ENCODE measurements around the gene PSMD1. TPM values are rescaled to one million over a fixed set of nuclear protein-coding genes. Genes with fewer than 3 reads are reported as not detected.
"Not testable (repeated sequence)": the region's sequence is repeated elsewhere in the genome, so short reads cannot be mapped to it uniquely, and the experiment has no call there.

Gene PSMD1
- total RNA-seq, 4 donors from 2014 or later: 45.5 to 60.2 (median 56.8) TPM

- no peaks in the 10 kb centered on the region for H3K27me3 ChIP-seq
- H3K36me3 ChIP-seq: peaks cover 64% of the 10 kb centered on the region
- H3K9me3 ChIP-seq: peaks cover 8% of the 10 kb centered on the region
- TF ChIP-seq EP300 (IDR thresholded peaks at IDR 0.05) (no peak), POLR2A (IDR thresholded peaks at IDR 0.05) (no peak), POLR2AphosphoS5 (IDR thresholded peaks at IDR 0.05) (no peak), CTCF (IDR thresholded peaks at IDR 0.05) (no peak)
- no peak overlapping the region for H3K27ac ChIP-seq
- no peak overlapping the region for H3K4me3 ChIP-seq
- peaks cover 3% of the 10 kb centered on the region for H3K4me1 ChIP-seq
- 95% methylated on average over 8 of the region's 8 CpGs for WGBS
- no peak for DNase-seq (ENCODE audit: low spot score in 2 of 2)
These were observed 43.3 kb downstream of the PSMD1 start for GRCh38 chr2:231099918-231100317.

- not testable (repeated sequence) for H3K4me1 ChIP-seq; DNase-seq (ENCODE audit: low spot score in 2 of 2); H3K4me3 ChIP-seq; H3K27me3 ChIP-seq; H3K9me3 ChIP-seq; H3K27ac ChIP-seq
- peaks cover 63% of the 10 kb centered on the region for H3K36me3 ChIP-seq
- WGBS: 98% methylated on average over 2 of the region's 2 CpGs
These were observed 43.7 kb downstream of the PSMD1 start for GRCh38 chr2:231100321-231100720.

- WGBS: over 99% methylated on average over 4 of the region's 4 CpGs
- H3K9me3 ChIP-seq: peaks cover 8% of the 10 kb centered on the region
- H3K27me3 ChIP-seq: no peaks in the 10 kb centered on the region
- TF ChIP-seq EP300 (IDR thresholded peaks at IDR 0.05): no peak
- no peak for TF ChIP-seq CTCF (IDR thresholded peaks at IDR 0.05)
- TF ChIP-seq POLR2AphosphoS5 (IDR thresholded peaks at IDR 0.05): no peak
- TF ChIP-seq POLR2A (IDR thresholded peaks at IDR 0.05): no peak
- H3K4me3 ChIP-seq: no peak overlapping the region
- peaks cover 56% of the 10 kb centered on the region for H3K36me3 ChIP-seq
- no peak overlapping the region for H3K27ac ChIP-seq
- peaks cover 3% of the 10 kb centered on the region for H3K4me1 ChIP-seq
- no peak for DNase-seq (ENCODE audit: low spot score in 2 of 2)
These were observed 44.3 kb downstream of the PSMD1 start for GRCh38 chr2:231100990-231101389.

GRCh38 chr2:231102772-231103171 lies 46.1 kb downstream of the PSMD1 start:
- no peaks in the 10 kb centered on the region for H3K27me3 ChIP-seq
- 86% methylated on average over 2 of the region's 2 CpGs for WGBS
- H3K36me3 ChIP-seq: peaks cover 38% of the 10 kb centered on the region
- H3K4me3 ChIP-seq: no peak overlapping the region
- no peak for DNase-seq (ENCODE audit: low spot score in 2 of 2)
- no peak for TF ChIP-seq POLR2A (IDR thresholded peaks at IDR 0.05)
- no peak for TF ChIP-seq CTCF (IDR thresholded peaks at IDR 0.05)
- TF ChIP-seq POLR2AphosphoS5 (IDR thresholded peaks at IDR 0.05): no peak
- H3K4me1 ChIP-seq: peaks cover 3% of the 10 kb centered on the region
- H3K9me3 ChIP-seq: peaks cover 8% of the 10 kb centered on the region
- H3K27ac ChIP-seq: no peak overlapping the region

- 28% methylated on average over 3 of the region's 3 CpGs for WGBS
- peaks cover 3% of the 10 kb centered on the region for H3K4me1 ChIP-seq
- no peak overlapping the region for H3K4me3 ChIP-seq
- peaks cover 8% of the 10 kb centered on the region for H3K9me3 ChIP-seq
- no peak overlapping the region for H3K27ac ChIP-seq
- H3K36me3 ChIP-seq: peaks cover 34% of the 10 kb centered on the region
- H3K27me3 ChIP-seq: no peaks in the 10 kb centered on the region
- no peak for DNase-seq (ENCODE audit: low spot score in 2 of 2)
- TF ChIP-seq EP300 (IDR thresholded peaks at IDR 0.05): no peak
- TF ChIP-seq CTCF (IDR thresholded peaks at IDR 0.05): peak; percentile 57 to 75
These were observed 47.5 kb downstream of the PSMD1 start for GRCh38 chr2:231104115-231104713.

- no peak for DNase-seq (ENCODE audit: low spot score in 2 of 2)
- Histone ChIP-seq H3K4me3 (no peak overlapping the region), H3K27ac (no peak overlapping the region), H3K36me3 (peaks cover 17% of the 10 kb centered on the region), H3K4me1 (peaks cover 5% of the 10 kb centered on the region), H3K9me3 (no peaks in the 10 kb centered on the region), H3K27me3 (no peaks in the 10 kb centered on the region)
- TF ChIP-seq POLR2A (IDR thresholded peaks at IDR 0.05) (no peak), POLR2AphosphoS5 (IDR thresholded peaks at IDR 0.05) (no peak), EP300 (IDR thresholded peaks at IDR 0.05) (no peak), CTCF (IDR thresholded peaks at IDR 0.05) (no peak)
- 54% methylated on average over 1 of the region's 1 CpG for WGBS
These were observed 53.9 kb downstream of the PSMD1 start for GRCh38 chr2:231110551-231110950.

Data from suprapubic skin (tissue), 4 donors.